K562 treated with DMSO at 1 percent for 24 hours (cell line): ENCODE data around the gene TMEM203. TPM values are rescaled to one million over a fixed set of nuclear protein-coding genes. Genes with fewer than 3 reads are reported as not detected.

Experiments
- total RNA-seq: library from RNA; unstranded; fragments of 300-600 nt; gene quantifications from 2 replicates; pipeline ENCODE4 v1.2.3, GENCODE V29; 2022; ENCODE audit warnings: low read depth; ENCODE audit not compliant: insufficient read depth

The TMEM203 gene
- total RNA-seq, 1 experiment from 2014 or later = 70.6 TPM

Other genes with a start within 250 kb of the TMEM203 start
- gene PTGDS, start 228.1 kb downstream of the TMEM203 start, total RNA-seq = 5.6 and 7.3 TPM in 2 replicates
- gene LCNL1, start 222.7 kb downstream of the TMEM203 start, total RNA-seq = not detected in 2 replicates
- gene PAXX, start 213.2 kb downstream of the TMEM203 start, total RNA-seq = 82.2 and 86.6 TPM in 2 replicates
- 0.64 and 1.7 TPM in 2 replicates for gene CLIC3, start 209.1 kb downstream of the TMEM203 start, total RNA-seq
- 11.0 and 24.1 TPM in 2 replicates for gene ABCA2, start 177.4 kb downstream of the TMEM203 start, total RNA-seq
- not detected in 2 replicates for gene FUT7, start 173.6 kb downstream of the TMEM203 start, total RNA-seq
- gene NPDC1, start 159.5 kb downstream of the TMEM203 start, total RNA-seq = 0.66 and 1.1 TPM in 2 replicates
- gene ENTPD2, start 151.6 kb downstream of the TMEM203 start, total RNA-seq = 0.21 TPM in 1 of 2 replicates, not detected in the other
- 36.1 and 38.7 TPM in 2 replicates for gene SAPCD2, start 135.1 kb downstream of the TMEM203 start, total RNA-seq
- 9.0 and 9.6 TPM in 2 replicates for gene UAP1L1, start 128.1 kb downstream of the TMEM203 start, total RNA-seq
- gene MAN1B1, start 118.7 kb downstream of the TMEM203 start, total RNA-seq = 52.5 and 56.8 TPM in 2 replicates
- 187 and 232 TPM in 2 replicates for gene DPP7, start 90.9 kb downstream of the TMEM203 start, total RNA-seq
- gene GRIN1, start 66.5 kb downstream of the TMEM203 start, total RNA-seq = 0.12 and 0.78 TPM in 2 replicates
- gene LRRC26, start 35.6 kb downstream of the TMEM203 start, total RNA-seq = not detected in 2 replicates
- gene TMEM210, start 33.6 kb downstream of the TMEM203 start, total RNA-seq = not detected in 2 replicates
- gene ANAPC2, start 17.1 kb downstream of the TMEM203 start, total RNA-seq = 57.0 and 62.9 TPM in 2 replicates
- gene SSNA1, start 17.0 kb downstream of the TMEM203 start, total RNA-seq = 231 and 245 TPM in 2 replicates
- 33.3 and 34.3 TPM in 2 replicates for gene TPRN, start 4.9 kb downstream of the TMEM203 start, total RNA-seq
- 28.7 and 33.4 TPM in 2 replicates for gene NDOR1, start 52 bp upstream of the TMEM203 start, total RNA-seq
- gene RNF208, start 16.6 kb upstream of the TMEM203 start, total RNA-seq = 6.9 and 7.0 TPM in 2 replicates
- 1.6 and 1.7 TPM in 2 replicates for gene CYSRT1, start 19.5 kb upstream of the TMEM203 start, total RNA-seq
- not detected in 2 replicates for gene RNF224, start 21.9 kb upstream of the TMEM203 start, total RNA-seq
- not detected in 2 replicates for gene SLC34A3, start 25.3 kb upstream of the TMEM203 start, total RNA-seq
- 1,217 and 1,249 TPM in 2 replicates for gene TUBB4B, start 35.6 kb upstream of the TMEM203 start, total RNA-seq
- gene STPG3, start 45.6 kb upstream of the TMEM203 start, total RNA-seq = 0.60 TPM in 1 of 2 replicates, not detected in the other
- gene NELFB, start 49.7 kb upstream of the TMEM203 start, total RNA-seq = 123 TPM in 2 replicates
- 86.6 and 103 TPM in 2 replicates for gene TOR4A, start 72.1 kb upstream of the TMEM203 start, total RNA-seq
- 19.3 and 20.3 TPM in 2 replicates for gene NRARP, start 96.6 kb upstream of the TMEM203 start, total RNA-seq
- 12.1 and 16.9 TPM in 2 replicates for gene EXD3, start 217.5 kb upstream of the TMEM203 start, total RNA-seq
- 1.9 and 2.1 TPM in 2 replicates for gene NOXA1, start 217.7 kb upstream of the TMEM203 start, total RNA-seq
- 0.21 TPM in 1 of 2 replicates, not detected in the other for gene ENTPD8, start 235.7 kb upstream of the TMEM203 start, total RNA-seq